Natural killer cell treated with Interleukin-12 subunit alpha and Interleukin-12 subunit beta and Interleukin-15 and Interleukin-18, amount 100 ng/mL, for 72 hours (primary cell): ENCODE data around the gene SMIM12. TPM values are rescaled to one million over a fixed set of nuclear protein-coding genes. Genes with fewer than 3 reads are reported as not detected.

Experiments used
- ATAC-seq, 2 donors: fragments of 150-1000 bp; cut with Tn5 transposase in 1 of 2; sonication (Bioruptor Pico), chemical (Tn5 transposase) in 1 of 2; 2 replicates each; pipeline ENCODE4 v1.10.0; 2021
- DNase-seq: peaks from one replicate; pipeline ENCODE4 v3.0.0; 2022; ENCODE audit warnings: low spot score
- H3K27ac Mint-ChIP-seq, 2 donors: 1 replicate in 1 of 2; 2 replicates in 1 of 2; pipeline ENCODE4 v1.8.0; 2022; ENCODE audit warnings: mixed read lengths in 2 of 2, mild to moderate bottlenecking in 1 of 2, moderate library complexity in 1 of 2
- H3K27me3 Mint-ChIP-seq, 2 donors: 1 replicate in 1 of 2; 2 replicates in 1 of 2; pipeline ENCODE4 v1.8.0; 2022; ENCODE audit warnings: mixed read lengths in 2 of 2
- H3K36me3 Mint-ChIP-seq: one replicate; pipeline ENCODE4 v1.8.0; 2022; ENCODE audit warnings: mixed read lengths
- H3K4me1 Mint-ChIP-seq, 2 donors: 1 replicate in 1 of 2; 2 replicates in 1 of 2; pipeline ENCODE4 v1.8.0; 2022; ENCODE audit warnings: low read depth in 2 of 2, mixed read lengths in 2 of 2, mild to moderate bottlenecking in 1 of 2
- H3K4me3 Mint-ChIP-seq: one replicate; pipeline ENCODE4 v1.8.0; 2022; ENCODE audit warnings: mixed read lengths
- H3K9me3 Mint-ChIP-seq: 2 replicates; pipeline ENCODE4 v1.8.0; 2022; ENCODE audit warnings: mixed read lengths
- total RNA-seq, 2 donors: library from RNA; stranded (reverse); gene quantifications; one replicate each; pipeline ENCODE4 v1.2.3, GENCODE V29; 2022

Gene SMIM12
- total RNA-seq, 2 donors from 2014 or later: 64.4 to 72.7 TPM

- ATAC-seq (no peak), DNase-seq (no peak)
- no peak overlapping the region for H3K4me3 Mint-ChIP-seq
- H3K27me3 Mint-ChIP-seq: peaks cover 26 to 40% of the 10 kb centered on the region in 2 donors
- H3K9me3 Mint-ChIP-seq: peaks cover 6% of the 10 kb centered on the region
- H3K4me1 Mint-ChIP-seq: peaks cover 0 to 4% of the 10 kb centered on the region in 2 donors
- peaks cover 16% of the 10 kb centered on the region for H3K36me3 Mint-ChIP-seq
- no peak overlapping the region for H3K27ac Mint-ChIP-seq
Measured at GRCh38 chr1:34889705-34890104, 30.2 kb upstream of the SMIM12 start.

GRCh38 chr1:34887593-34887992 is 28.0 kb upstream of the SMIM12 start:
- ATAC-seq: no peak
- Mint-ChIP-seq H3K4me3 (no peak overlapping the region), H3K27ac (no peak overlapping the region), H3K4me1 (peaks cover 0 to 7% of the 10 kb centered on the region in 2 donors), H3K9me3 (peaks cover 6% of the 10 kb centered on the region), H3K27me3 (peaks cover 37 to 52% of the 10 kb centered on the region in 2 donors), H3K36me3 (peaks cover 15% of the 10 kb centered on the region)
- DNase-seq: no peak

- DNase-seq (no peak), ATAC-seq (peak; percentile 82 to 87)
- Mint-ChIP-seq H3K36me3 (no peaks in the 10 kb centered on the region), H3K27ac (no peak overlapping the region), H3K4me3 (peak overlapping the region; percentile 64), H3K4me1 (peaks cover 0 to 7% of the 10 kb centered on the region in 2 donors), H3K9me3 (no peaks in the 10 kb centered on the region), H3K27me3 (peaks cover 35 to 44% of the 10 kb centered on the region in 2 donors)
Measured at GRCh38 chr1:34885405-34886247, 26.1 kb upstream of the SMIM12 start.

GRCh38 chr1:34884961-34885360 is 25.4 kb upstream of the SMIM12 start:
- Mint-ChIP-seq H3K4me1 (peaks cover 0 to 7% of the 10 kb centered on the region in 2 donors), H3K36me3 (no peaks in the 10 kb centered on the region), H3K9me3 (no peaks in the 10 kb centered on the region), H3K27me3 (peaks cover 35 to 44% of the 10 kb centered on the region in 2 donors), H3K4me3 (peak overlapping the region; percentile 64), H3K27ac (no peak overlapping the region)
- DNase-seq: no peak
- no peak for ATAC-seq

- Mint-ChIP-seq H3K9me3 (no peaks in the 10 kb centered on the region), H3K27me3 (peaks cover 33 to 40% of the 10 kb centered on the region in 2 donors), H3K4me3 (peak overlapping the region; percentile 64), H3K27ac (no peak overlapping the region), H3K36me3 (no peaks in the 10 kb centered on the region), H3K4me1 (peaks cover 0 to 7% of the 10 kb centered on the region in 2 donors)
- ATAC-seq: no peak
- no peak for DNase-seq
Measured at GRCh38 chr1:34884536-34884935, 25.0 kb upstream of the SMIM12 start.

- ATAC-seq (no peak), DNase-seq (no peak)
- Mint-ChIP-seq H3K9me3 (no peaks in the 10 kb centered on the region), H3K4me3 (no peak overlapping the region), H3K27ac (no peak overlapping the region), H3K4me1 (no peaks in the 10 kb centered on the region), H3K27me3 (peaks cover 25 to 41% of the 10 kb centered on the region in 2 donors), H3K36me3 (no peaks in the 10 kb centered on the region)
Measured at GRCh38 chr1:34879230-34879629, 19.7 kb upstream of the SMIM12 start.

GRCh38 chr1:34876406-34876805 is 16.9 kb upstream of the SMIM12 start:
- H3K9me3 Mint-ChIP-seq: no peaks in the 10 kb centered on the region
- H3K27ac Mint-ChIP-seq: no peak overlapping the region
- H3K36me3 Mint-ChIP-seq: no peaks in the 10 kb centered on the region
- H3K27me3 Mint-ChIP-seq: peaks cover 40 to 49% of the 10 kb centered on the region in 2 donors
- no peak for ATAC-seq
- no peaks in the 10 kb centered on the region for H3K4me1 Mint-ChIP-seq
- no peak overlapping the region for H3K4me3 Mint-ChIP-seq
- DNase-seq: no peak

GRCh38 chr1:34874296-34874952 is 14.9 kb upstream of the SMIM12 start:
- ATAC-seq: no peak
- Mint-ChIP-seq H3K36me3 (no peaks in the 10 kb centered on the region), H3K4me1 (no peaks in the 10 kb centered on the region), H3K9me3 (no peaks in the 10 kb centered on the region), H3K27me3 (peaks cover 45 to 53% of the 10 kb centered on the region in 2 donors), H3K27ac (no peak overlapping the region), H3K4me3 (no peak overlapping the region)
- no peak for DNase-seq

GRCh38 chr1:34872133-34872503 is 12.6 kb upstream of the SMIM12 start:
- Mint-ChIP-seq H3K4me3 (no peak overlapping the region), H3K27ac (no peak overlapping the region), H3K36me3 (no peaks in the 10 kb centered on the region), H3K9me3 (no peaks in the 10 kb centered on the region), H3K4me1 (peaks cover 0 to 10% of the 10 kb centered on the region in 2 donors), H3K27me3 (peaks cover 42 to 46% of the 10 kb centered on the region in 2 donors)
- no peak for DNase-seq
- no peak for ATAC-seq

GRCh38 chr1:34871443-34872132 is 12.0 kb upstream of the SMIM12 start:
- peaks cover 36 to 40% of the 10 kb centered on the region in 2 donors for H3K27me3 Mint-ChIP-seq
- H3K4me1 Mint-ChIP-seq: peaks cover 0 to 10% of the 10 kb centered on the region in 2 donors
- no peak for DNase-seq
- H3K36me3 Mint-ChIP-seq: no peaks in the 10 kb centered on the region
- no peak overlapping the region for H3K4me3 Mint-ChIP-seq
- no peak for ATAC-seq
- H3K27ac Mint-ChIP-seq: no peak overlapping the region
- no peaks in the 10 kb centered on the region for H3K9me3 Mint-ChIP-seq

- no peak for ATAC-seq
- no peak for DNase-seq
- Mint-ChIP-seq H3K4me3 (no peak overlapping the region), H3K27ac (no peak overlapping the region), H3K27me3 (peaks cover 28 to 33% of the 10 kb centered on the region in 2 donors), H3K36me3 (no peaks in the 10 kb centered on the region), H3K4me1 (peaks cover 0 to 10% of the 10 kb centered on the region in 2 donors), H3K9me3 (no peaks in the 10 kb centered on the region)
Measured at GRCh38 chr1:34870395-34870794, 10.8 kb upstream of the SMIM12 start.

- Mint-ChIP-seq H3K9me3 (no peaks in the 10 kb centered on the region), H3K27ac (no peak overlapping the region), H3K4me1 (peaks cover 2 to 12% of the 10 kb centered on the region in 2 donors), H3K4me3 (no peak overlapping the region), H3K36me3 (no peaks in the 10 kb centered on the region), H3K27me3 (peaks cover 24 to 31% of the 10 kb centered on the region in 2 donors)
- ATAC-seq (no peak), DNase-seq (no peak)
Measured at GRCh38 chr1:34869760-34870159, 10.2 kb upstream of the SMIM12 start.

GRCh38 chr1:34868230-34869049 is 8.9 kb upstream of the SMIM12 start:
- no peak for ATAC-seq
- Mint-ChIP-seq H3K27ac (peak overlapping the region; percentile 64 to 72), H3K4me1 (peaks cover 13 to 20% of the 10 kb centered on the region in 2 donors), H3K27me3 (peaks cover 24 to 26% of the 10 kb centered on the region in 2 donors), H3K4me3 (peak overlapping the region; percentile 51), H3K36me3 (no peaks in the 10 kb centered on the region), H3K9me3 (no peaks in the 10 kb centered on the region)
- DNase-seq: no peak
